ENCODE measurements around the gene CTNNBL1. TPM values are rescaled to one million over a fixed set of nuclear protein-coding genes. Genes with fewer than 3 reads are reported as not detected.

CTNNBL1 gene
- total and polyA plus RNA-seq, 2 experiments from 2014 or later: 27.6 to 55.0 TPM

DNA sequence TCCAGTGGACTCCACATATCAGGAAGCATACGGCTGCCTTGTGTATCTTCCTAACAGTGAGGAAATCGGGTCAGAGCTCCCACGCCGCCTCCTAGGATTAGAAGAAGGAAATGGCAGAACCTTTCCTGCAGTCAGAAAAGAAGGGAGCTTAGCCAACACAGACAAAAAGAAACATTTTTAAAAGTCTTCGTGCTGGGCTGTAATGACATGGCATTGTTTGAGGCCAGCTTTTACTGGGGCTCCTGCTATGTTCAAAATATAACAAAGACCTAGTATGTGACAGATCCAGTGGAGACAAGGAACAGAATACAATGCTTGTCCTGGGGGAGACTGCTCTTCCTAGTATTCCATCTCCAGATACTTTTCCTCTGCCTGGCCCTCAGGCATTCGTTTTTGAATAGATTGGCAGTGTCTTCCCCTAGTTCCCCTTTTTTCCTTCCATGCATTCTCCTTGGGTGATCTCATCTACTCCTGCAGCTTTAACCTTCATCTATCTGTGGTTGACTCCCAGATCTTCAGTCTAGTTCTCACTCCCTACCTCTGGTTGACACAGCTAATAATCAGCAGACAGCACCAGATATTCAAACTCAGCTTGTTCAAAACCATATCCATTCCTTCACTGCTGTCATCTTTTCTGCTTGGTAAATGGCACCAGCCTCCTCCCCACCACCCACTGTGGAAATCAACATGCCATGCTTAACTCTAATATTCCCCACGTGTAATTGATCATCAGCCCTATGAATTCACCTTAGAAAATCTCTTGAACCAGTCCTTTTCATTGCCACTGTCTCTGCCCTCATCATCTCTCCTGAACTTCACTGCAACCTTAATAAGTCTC, 114.6 kb downstream of the CTNNBL1 start:
- Histone ChIP-seq H4K20me1 (ENCODE audit: insufficient read depth, poor library complexity, severe bottlenecking) (no peaks in the 10 kb centered on the region), H2AFZ (no peak overlapping the region), H3K9me3 (ENCODE audit: low read depth) (no peaks in the 10 kb centered on the region), H3K27ac (no peak overlapping the region), H3K4me3 (no peak overlapping the region), H3K27me3 (no peaks in the 10 kb centered on the region), H3K4me2 (no peak overlapping the region), H3K9me2 (replicated peaks; ENCODE audit: insufficient read depth) (no peaks in the 10 kb centered on the region), H3K36me3 (replicated peaks; ENCODE audit: insufficient read depth, low read depth) (no peaks in the 10 kb centered on the region), H3K79me2 (no peaks in the 10 kb centered on the region), H3K4me1 (ENCODE audit: insufficient read depth) (no peaks in the 10 kb centered on the region)
- TF ChIP-seq EZH2phosphoT487 (IDR thresholded peaks at IDR 0.05; ENCODE audit: low read depth, severe bottlenecking, unreplicated experiment): no peak
- TF ChIP-seq EZH2 (IDR thresholded peaks at IDR 0.05; ENCODE audit: borderline replicate concordance): no peak
- TF ChIP-seq, protein P1, sequence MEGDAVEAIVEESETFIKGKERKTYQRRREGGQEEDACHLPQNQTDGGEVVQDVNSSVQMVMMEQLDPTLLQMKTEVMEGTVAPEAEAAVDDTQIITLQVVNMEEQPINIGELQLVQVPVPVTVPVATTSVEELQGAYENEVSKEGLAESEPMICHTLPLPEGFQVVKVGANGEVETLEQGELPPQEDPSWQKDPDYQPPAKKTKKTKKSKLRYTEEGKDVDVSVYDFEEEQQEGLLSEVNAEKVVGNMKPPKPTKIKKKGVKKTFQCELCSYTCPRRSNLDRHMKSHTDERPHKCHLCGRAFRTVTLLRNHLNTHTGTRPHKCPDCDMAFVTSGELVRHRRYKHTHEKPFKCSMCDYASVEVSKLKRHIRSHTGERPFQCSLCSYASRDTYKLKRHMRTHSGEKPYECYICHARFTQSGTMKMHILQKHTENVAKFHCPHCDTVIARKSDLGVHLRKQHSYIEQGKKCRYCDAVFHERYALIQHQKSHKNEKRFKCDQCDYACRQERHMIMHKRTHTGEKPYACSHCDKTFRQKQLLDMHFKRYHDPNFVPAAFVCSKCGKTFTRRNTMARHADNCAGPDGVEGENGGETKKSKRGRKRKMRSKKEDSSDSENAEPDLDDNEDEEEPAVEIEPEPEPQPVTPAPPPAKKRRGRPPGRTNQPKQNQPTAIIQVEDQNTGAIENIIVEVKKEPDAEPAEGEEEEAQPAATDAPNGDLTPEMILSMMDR (IDR thresholded peaks at IDR 0.05; ENCODE audit: poor library complexity): no peak
- WGBS (ENCODE audit: low lambda C conversion rate, missing lambda C conversion rate): 73% methylated on average over 7 of the region's 7 CpGs
- no peak for DNase-seq (ENCODE audit: low spot score)

DNA sequence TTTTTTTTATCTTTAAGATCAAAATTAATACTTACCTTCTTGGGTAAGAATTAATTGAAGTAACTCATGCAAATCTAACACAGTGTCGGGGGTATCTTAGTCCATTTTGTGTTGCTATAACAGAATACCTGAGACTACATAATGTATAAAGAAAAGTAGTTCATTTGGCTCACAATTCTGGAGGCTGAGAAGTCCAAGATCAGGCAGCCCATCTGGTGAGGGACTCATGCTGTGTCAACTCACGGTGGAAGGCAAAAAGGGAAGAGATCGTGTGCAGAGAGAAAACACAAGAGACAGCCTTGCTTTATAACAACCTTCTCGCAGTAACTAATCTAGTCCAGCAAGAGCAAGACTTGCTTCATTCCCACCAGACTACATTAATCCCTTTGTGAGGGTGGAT, 116.2 kb downstream of the CTNNBL1 start:
- H3K79me2 ChIP-seq: no peaks in the 10 kb centered on the region
- no peak overlapping the region for H3K4me3 ChIP-seq
- no peak for DNase-seq (ENCODE audit: low spot score)
- no peaks in the 10 kb centered on the region for H3K36me3 ChIP-seq (replicated peaks; ENCODE audit: insufficient read depth, low read depth)
- 95% methylated on average over 4 of the region's 4 CpGs for WGBS (ENCODE audit: low lambda C conversion rate, missing lambda C conversion rate)
- no peaks in the 10 kb centered on the region for H3K9me2 ChIP-seq (replicated peaks; ENCODE audit: insufficient read depth)
- TF ChIP-seq EZH2phosphoT487 (IDR thresholded peaks at IDR 0.05; ENCODE audit: low read depth, severe bottlenecking, unreplicated experiment): no peak
- TF ChIP-seq, protein P1 (IDR thresholded peaks at IDR 0.05; ENCODE audit: poor library complexity): no peak
- no peak for TF ChIP-seq EZH2 (IDR thresholded peaks at IDR 0.05; ENCODE audit: borderline replicate concordance)
- no peaks in the 10 kb centered on the region for H3K27me3 ChIP-seq
- no peaks in the 10 kb centered on the region for H4K20me1 ChIP-seq (ENCODE audit: insufficient read depth, poor library complexity, severe bottlenecking)
- no peaks in the 10 kb centered on the region for H3K9me3 ChIP-seq (ENCODE audit: low read depth)
- H3K4me1 ChIP-seq (ENCODE audit: insufficient read depth): no peaks in the 10 kb centered on the region
- no peak overlapping the region for H3K4me2 ChIP-seq
- H2AFZ ChIP-seq: no peak overlapping the region
- no peak overlapping the region for H3K27ac ChIP-seq

DNA sequence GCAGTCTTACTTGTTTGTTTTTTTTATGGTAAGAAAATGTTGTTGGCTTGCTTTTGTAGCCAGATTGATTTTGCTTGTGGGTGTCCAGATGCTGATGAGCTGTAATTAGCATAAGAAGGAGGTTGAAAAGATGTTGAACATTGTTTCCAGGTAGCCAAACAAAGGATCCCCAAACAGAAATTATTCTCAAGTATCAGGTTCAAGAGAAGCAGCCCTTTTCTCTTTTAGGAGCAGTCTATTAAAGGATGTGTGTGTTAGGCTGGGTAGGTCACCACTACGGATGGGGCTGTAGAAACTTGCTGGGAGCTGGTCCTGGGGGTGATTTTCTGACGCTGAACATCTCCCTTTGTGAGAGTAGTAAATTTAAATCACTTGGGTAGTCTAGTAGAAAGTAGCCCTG, 122.2 kb downstream of the CTNNBL1 start:
- H3K79me2 ChIP-seq: no peaks in the 10 kb centered on the region
- WGBS (ENCODE audit: low lambda C conversion rate, missing lambda C conversion rate): 58% methylated on average over 2 of the region's 2 CpGs
- no peaks in the 10 kb centered on the region for H3K9me3 ChIP-seq (ENCODE audit: low read depth)
- H3K9me2 ChIP-seq (replicated peaks; ENCODE audit: insufficient read depth): no peaks in the 10 kb centered on the region
- TF ChIP-seq EZH2 (IDR thresholded peaks at IDR 0.05; ENCODE audit: borderline replicate concordance) (no peak), EZH2phosphoT487 (IDR thresholded peaks at IDR 0.05; ENCODE audit: low read depth, severe bottlenecking, unreplicated experiment) (no peak)
- TF ChIP-seq, protein P1 (IDR thresholded peaks at IDR 0.05; ENCODE audit: poor library complexity): no peak
- H3K4me1 ChIP-seq (ENCODE audit: insufficient read depth): no peaks in the 10 kb centered on the region
- H2AFZ ChIP-seq: no peak overlapping the region
- no peak overlapping the region for H3K4me3 ChIP-seq
- H3K27ac ChIP-seq: no peak overlapping the region
- H4K20me1 ChIP-seq (ENCODE audit: insufficient read depth, poor library complexity, severe bottlenecking): no peaks in the 10 kb centered on the region
- no peak overlapping the region for H3K4me2 ChIP-seq
- no peaks in the 10 kb centered on the region for H3K36me3 ChIP-seq (replicated peaks; ENCODE audit: insufficient read depth, low read depth)
- no peaks in the 10 kb centered on the region for H3K27me3 ChIP-seq
- no peak for DNase-seq (ENCODE audit: low spot score)

All from hepatocyte (in vitro differentiated cells).